ENCODE data around the gene ZC3H12C.

Gene ZC3H12C

GRCh38 chr11:110126936-110127335 lies 33.7 kb downstream of the ZC3H12C start:
- no peak overlapping the region for H3K4me3 ChIP-seq (ENCODE audit: low read depth, low read length)
- DNase-seq (ENCODE audit: low read depth) = no peak
- in situ Hi-C loops (cut with HindIII; ENCODE audit: low sequenced_read_pairs) = no loop called here
- TF ChIP-seq CTCF (IDR thresholded peaks at IDR 0.05; ENCODE audit: low read depth, low read length, missing control alignments) = no peak

- in situ Hi-C loops (cut with HindIII; ENCODE audit: low sequenced_read_pairs) = no loop called here
- DNase-seq (ENCODE audit: low read depth) = peak; percentile 44
- TF ChIP-seq CTCF (IDR thresholded peaks at IDR 0.05; ENCODE audit: low read depth, low read length, missing control alignments) = no peak
- H3K4me3 ChIP-seq (ENCODE audit: low read depth, low read length) = no peak overlapping the region
These were observed 35.0 kb downstream of the ZC3H12C start for GRCh38 chr11:110128161-110128560.

- H3K4me3 ChIP-seq (ENCODE audit: low read depth, low read length) = no peak overlapping the region
- peak; percentile 23 for DNase-seq (ENCODE audit: low read depth)
- TF ChIP-seq CTCF (IDR thresholded peaks at IDR 0.05; ENCODE audit: low read depth, low read length, missing control alignments) = no peak
- in situ Hi-C loops (cut with HindIII; ENCODE audit: low sequenced_read_pairs) = no loop called here
These were observed 37.5 kb downstream of the ZC3H12C start for GRCh38 chr11:110130642-110131238.

GRCh38 chr11:110131386-110132123 lies 38.4 kb downstream of the ZC3H12C start:
- in situ Hi-C loops (cut with HindIII; ENCODE audit: low sequenced_read_pairs) = no loop called here
- no peak overlapping the region for H3K4me3 ChIP-seq (ENCODE audit: low read depth, low read length)
- no peak for DNase-seq (ENCODE audit: low read depth)
- no peak for TF ChIP-seq CTCF (IDR thresholded peaks at IDR 0.05; ENCODE audit: low read depth, low read length, missing control alignments)

- DNase-seq (ENCODE audit: low read depth) = no peak
- H3K4me3 ChIP-seq (ENCODE audit: low read depth, low read length) = no peak overlapping the region
- no peak for TF ChIP-seq CTCF (IDR thresholded peaks at IDR 0.05; ENCODE audit: low read depth, low read length, missing control alignments)
- in situ Hi-C loops (cut with HindIII; ENCODE audit: low sequenced_read_pairs) = no loop called here
These were observed 40.0 kb downstream of the ZC3H12C start for GRCh38 chr11:110133160-110133559.

GRCh38 chr11:110134110-110134509 lies 40.9 kb downstream of the ZC3H12C start:
- H3K4me3 ChIP-seq (ENCODE audit: low read depth, low read length) = no peak overlapping the region
- no peak for TF ChIP-seq CTCF (IDR thresholded peaks at IDR 0.05; ENCODE audit: low read depth, low read length, missing control alignments)
- DNase-seq (ENCODE audit: low read depth) = peak; percentile 27
- in situ Hi-C loops (cut with HindIII; ENCODE audit: low sequenced_read_pairs) = no loop called here

Measured in astrocyte of the cerebellum (primary cell).